WTC11 (cell line): ENCODE results near the gene RNASET2. TPM values are rescaled to one million over a fixed set of nuclear protein-coding genes. Genes with fewer than 3 reads are reported as not detected.

Source experiments
- ATAC-seq: fragments of 200-7000 bp; cut with Tn5 transposase; 2 replicates; pipeline ENCODE4 v1.10.0; 2021; ENCODE audit warnings: mild to moderate bottlenecking, moderate library complexity
- CTCF ChIA-PET: fragments of 300-600 bp; sonication (Branson Sonifier 250); formaldehyde crosslinking; loops from one replicate; lab custom pipeline; 2021; ENCODE audit warnings: antibody characterized with exemption; lab: Charles Lee
- POLR2A ChIA-PET: fragments of 350-600 bp; sonication (Branson Sonifier 250); formaldehyde crosslinking; loops from one replicate; lab custom pipeline; 2021; ENCODE audit warnings: antibody characterized with exemption; lab: Charles Lee
- DNase-seq: peaks from one replicate; pipeline ENCODE4 v3.0.0; 2021; ENCODE audit warnings: low spot score
- H3K27ac Mint-ChIP-seq: 2 replicates; pipeline ENCODE4 v1.8.0; 2021; ENCODE audit warnings: mixed read lengths
- H3K27me3 Mint-ChIP-seq: 2 replicates; pipeline ENCODE4 v1.8.0; 2021; ENCODE audit warnings: low read depth, mild to moderate bottlenecking, moderate library complexity, mixed read lengths
- H3K36me3 Mint-ChIP-seq: 2 replicates; pipeline ENCODE4 v1.8.0; 2021; ENCODE audit warnings: mixed read lengths
- H3K4me1 Mint-ChIP-seq: 2 replicates; pipeline ENCODE4 v1.8.0; 2022; ENCODE audit warnings: mixed read lengths
- H3K4me3 Mint-ChIP-seq: 2 replicates; pipeline ENCODE4 v1.8.0; 2021; ENCODE audit warnings: mild to moderate bottlenecking, moderate library complexity, mixed read lengths
- H3K9me3 Mint-ChIP-seq: 2 replicates; pipeline ENCODE4 v1.8.0; 2021; ENCODE audit warnings: mixed read lengths
- ARID4B ChIP-seq: sonication (generic); formaldehyde crosslinking; IDR thresholded peaks from 2 replicates; pipeline ENCODE4 v1.8.0; 2023; ENCODE audit warnings: missing genetic modification reagents, mild to moderate bottlenecking, borderline replicate concordance
- ATF1 ChIP-seq: sonication (generic); formaldehyde crosslinking; IDR thresholded peaks from 2 replicates; pipeline ENCODE4 v1.8.1; 2023; ENCODE audit warnings: mild to moderate bottlenecking, moderate library complexity, missing genetic modification reagents
- ATF2 ChIP-seq: sonication (generic); formaldehyde crosslinking; IDR thresholded peaks from 2 replicates; pipeline ENCODE4 v1.8.1; 2022; ENCODE audit warnings: low read depth, missing genetic modification reagents, borderline replicate concordance
- CREM ChIP-seq: sonication (generic); formaldehyde crosslinking; IDR thresholded peaks from 2 replicates; pipeline ENCODE4 v1.8.1; 2022; ENCODE audit warnings: mild to moderate bottlenecking, missing genetic modification reagents, moderate library complexity
- GRHL2 ChIP-seq: fragments of 250-450 bp; sonication (Bioruptor Pico); IDR thresholded peaks from 2 replicates; pipeline ENCODE4 v1.8.0; 2022; ENCODE audit warnings: mild to moderate bottlenecking, moderate library complexity; ENCODE audit not compliant: insufficient replicate concordance, severe bottlenecking
- GTF2I ChIP-seq: fragments of 250-450 bp; sonication (Bioruptor Pico); conservative IDR thresholded peaks from 2 replicates; pipeline ENCODE4 v1.4.0; 2021; ENCODE audit warnings: mild to moderate bottlenecking
- IRF1 ChIP-seq: sonication (generic); formaldehyde crosslinking; IDR thresholded peaks from 2 replicates; pipeline ENCODE4 v1.8.0; 2023; ENCODE audit warnings: missing genetic modification reagents
- NFYB ChIP-seq: sonication (generic); formaldehyde crosslinking; conservative IDR thresholded peaks from 2 replicates; pipeline ENCODE4 v1.8.0; 2022; ENCODE audit warnings: low read depth, missing genetic modification reagents
- PRRX2 ChIP-seq: fragments of 250-450 bp; sonication (Bioruptor Pico); IDR thresholded peaks from 2 replicates; pipeline ENCODE4 v1.8.0; 2021; ENCODE audit warnings: mild to moderate bottlenecking
- RELA ChIP-seq: sonication (generic); formaldehyde crosslinking; IDR thresholded peaks from 2 replicates; pipeline ENCODE4 v1.8.1; 2022; ENCODE audit warnings: missing genetic modification reagents, mild to moderate bottlenecking, borderline replicate concordance
- RORB ChIP-seq: fragments of 250-450 bp; sonication (Bioruptor Pico); IDR thresholded peaks from 2 replicates; pipeline ENCODE4 v1.9.0; 2021; ENCODE audit warnings: mild to moderate bottlenecking
- SMAD4 ChIP-seq: sonication (generic); formaldehyde crosslinking; IDR thresholded peaks from 2 replicates; pipeline ENCODE4 v1.8.0; 2022; ENCODE audit warnings: mild to moderate bottlenecking, missing genetic modification reagents
- USF2 ChIP-seq: sonication (generic); formaldehyde crosslinking; IDR thresholded peaks from 2 replicates; pipeline ENCODE4 v1.8.1; 2023; ENCODE audit warnings: mild to moderate bottlenecking, missing genetic modification reagents, moderate library complexity
- ZBTB21 ChIP-seq: sonication (generic); formaldehyde crosslinking; IDR thresholded peaks from 2 replicates; pipeline ENCODE4 v1.8.1; 2023; ENCODE audit warnings: mild to moderate bottlenecking, missing genetic modification reagents, borderline replicate concordance
- ZMAT4 ChIP-seq: fragments of 250-450 bp; sonication (Bioruptor Pico); IDR thresholded peaks from 2 replicates; pipeline ENCODE4 v1.9.0; 2021; ENCODE audit warnings: mild to moderate bottlenecking
- ZNF138 ChIP-seq: sonication (generic); formaldehyde crosslinking; conservative IDR thresholded peaks from 2 replicates; pipeline ENCODE4 v1.8.1; 2022; ENCODE audit warnings: mild to moderate bottlenecking, moderate library complexity, missing genetic modification reagents
- ZNF219 ChIP-seq: sonication (generic); formaldehyde crosslinking; IDR thresholded peaks from 2 replicates; pipeline ENCODE4 v1.8.0; 2023; ENCODE audit warnings: missing genetic modification reagents, mild to moderate bottlenecking, borderline replicate concordance
- ZNF416 ChIP-seq: fragments of 250-450 bp; sonication (Bioruptor Pico); IDR thresholded peaks from 2 replicates; pipeline ENCODE4 v1.9.0; 2021; ENCODE audit warnings: mild to moderate bottlenecking, inconsistent platforms
- ZNF671 ChIP-seq: fragments of 250-450 bp; sonication (Bioruptor Pico); IDR thresholded peaks from 2 replicates; pipeline ENCODE4 v1.8.0; 2021; ENCODE audit warnings: mild to moderate bottlenecking
- total RNA-seq: library from RNA; stranded (reverse); gene quantifications from 3 replicates; pipeline ENCODE4 v1.2.3, GENCODE V29; 2021

RNASET2 gene
- total RNA-seq, 1 experiment from 2014 or later: 35.6 TPM

- Mint-ChIP-seq H3K36me3 (no peaks in the 10 kb centered on the region), H3K4me3 (no peak overlapping the region), H3K4me1 (peaks cover 15% of the 10 kb centered on the region), H3K27ac (no peak overlapping the region; the same call in 1 of the 2 replicates)
- CTCF ChIA-PET: no interaction called here
- POLR2A ChIA-PET: no interaction called here
- no peak for DNase-seq
- no peak for ATAC-seq
- TF ChIP-seq RORB (no peak), SMAD4 (no peak), IRF1 (CRISPR knock-in tag) (no peak), CREM (CRISPR knock-in tag) (no peak), ZNF416 (no peak), ZNF219 (CRISPR knock-in tag) (no peak), PRRX2 (CRISPR knock-in tag) (no peak), ZBTB21 (CRISPR knock-in tag) (no peak), GTF2I (CRISPR knock-in tag) (no peak), ATF2 (CRISPR knock-in tag) (no peak), USF2 (CRISPR knock-in tag) (no peak), ARID4B (CRISPR knock-in tag) (no peak), ZNF138 (CRISPR knock-in tag) (no peak), ZMAT4 (no peak), RELA (no peak), GRHL2 (CRISPR knock-in tag) (no peak), ATF1 (no peak), ZNF671 (CRISPR knock-in tag) (no peak), NFYB (CRISPR knock-in tag) (no peak)
- TF ChIP-seq, all 79 proteins: peak for 0
- Mint-ChIP-seq H3K27me3 (no peaks in the 10 kb centered on the region), H3K9me3 (0 out of 2 replicates have a peak, but pooled peaks cover 3% of the 10 kb centered on the region)
Observed at GRCh38 chr6:166900956-166901607, 55.3 kb downstream of the RNASET2 start.
